Right ventricle myocardium superior (tissue), 1 donor: ENCODE data around the gene ALDH3B2. TPM values are rescaled to one million over a fixed set of nuclear protein-coding genes. Genes with fewer than 3 reads are reported as not detected.
A peak's percentile ranks its signal among the peaks of the same experiment; 100 is the strongest.
"Not testable (repeated sequence)": the region's sequence is repeated elsewhere in the genome, so short reads cannot be mapped to it uniquely, and the experiment has no call there.

Experiments used
- ATAC-seq: fragments of 200-7000 bp; cut with Tn5 transposase; one replicate; pipeline ENCODE4 v1.9.1; 2020; ENCODE audit warnings: mild to moderate bottlenecking; ENCODE audit not compliant: poor library complexity
- DNase-seq: peaks from one replicate; pipeline ENCODE4 v3.0.0-alpha.2; 2020
- intact Hi-C: fragments of 100-400 bp; cut with DNase I; formaldehyde crosslinking; loops from one replicate; pipeline ENCODE4 v1.11.2; 2022
- total RNA-seq: library from RNA; stranded (reverse); fragmentation: NEBNext Ultra II Directional; extraction: Animal tissue kit (Norgen Biotek cat#: 25700); gene quantifications from one replicate; pipeline ENCODE4 v1.2.1, GENCODE V29; 2021
- donor health status: DM: no; HTN: yes; CAD: no; lungs with severe emphysema.

Gene ALDH3B2
- total RNA-seq, 1 donor from 2014 or later: not detected

- DNase-seq (no peak), ATAC-seq (no peak)
- intact Hi-C loops: no loop called here
Measured at GRCh38 chr11:67648140-67648795, 26.2 kb downstream of the ALDH3B2 start.

GRCh38 chr11:67647471-67647870, 27.0 kb downstream of the ALDH3B2 start:
- DNase-seq (no peak), ATAC-seq (no peak)
- intact Hi-C loops: no loop called here

GRCh38 chr11:67646535-67647336, 27.7 kb downstream of the ALDH3B2 start:
- intact Hi-C loops: no loop called here
- DNase-seq (no peak), ATAC-seq (no peak)

GRCh38 chr11:67645521-67646461, 28.6 kb downstream of the ALDH3B2 start:
- intact Hi-C loops: no loop called here
- no peak for DNase-seq
- ATAC-seq: no peak

GRCh38 chr11:67644472-67645418, 29.7 kb downstream of the ALDH3B2 start:
- no peak for DNase-seq
- ATAC-seq: no peak
- intact Hi-C loops: no loop called here

GRCh38 chr11:67644042-67644441, 30.4 kb downstream of the ALDH3B2 start:
- no peak for DNase-seq
- no peak for ATAC-seq
- intact Hi-C loops: no loop called here

- intact Hi-C loops: no loop called here
- DNase-seq: no peak
- no peak for ATAC-seq
Measured at GRCh38 chr11:67642173-67643120, 32.0 kb downstream of the ALDH3B2 start.

GRCh38 chr11:67641338-67642172, 32.9 kb downstream of the ALDH3B2 start:
- DNase-seq (no peak), ATAC-seq (no peak)
- intact Hi-C loops: no loop called here

- ATAC-seq: no peak
- DNase-seq: no peak
- intact Hi-C loops: no loop called here
Measured at GRCh38 chr11:67640758-67641337, 33.6 kb downstream of the ALDH3B2 start.

GRCh38 chr11:67640021-67640757, 34.2 kb downstream of the ALDH3B2 start:
- DNase-seq: peak; percentile 66
- intact Hi-C loops: no loop called here
- peak; percentile 65 for ATAC-seq

GRCh38 chr11:67639438-67639859, 35.0 kb downstream of the ALDH3B2 start, which contains the start of gene TBX10:
Gene TBX10 (minus strand): TSS chr11:67639763. CDS start chr11:67639472, 291 bp downstream.
- no peak for ATAC-seq
- intact Hi-C loops: no loop called here
- no peak for DNase-seq

GRCh38 chr11:67638535-67639437, 35.6 kb downstream of the ALDH3B2 start:
- intact Hi-C loops: no loop called here
- ATAC-seq (no peak), DNase-seq (no peak)

GRCh38 chr11:67637441-67637840, 37.0 kb downstream of the ALDH3B2 start:
- DNase-seq, intact Hi-C loops, ATAC-seq: not testable (repeated sequence)

GRCh38 chr11:67636962-67637361, 37.5 kb downstream of the ALDH3B2 start:
- DNase-seq: no peak
- no peak for ATAC-seq
- intact Hi-C loops: no loop called here
